Upper lobe of left lung (tissue), 4 donors: ENCODE data around the gene LRRIQ4.

ENCODE experiments used
- CTCF ChIP-seq, 6 experiments: fragments of 450-650 bp in 4 of 6; fragments of 200-600 bp in 2 of 6; sonication (generic) in 2 of 6; IDR thresholded peaks; one replicate each; pipeline ENCODE4 v1.5.1; 2016 to 2019; ENCODE audit warnings: antibody characterized with exemption in 6 of 6
- POLR2AphosphoS5 ChIP-seq, 2 donors: sonication (generic); formaldehyde crosslinking; IDR thresholded peaks; one replicate each; pipeline ENCODE4 v1.5.1; 2017; ENCODE audit warnings: antibody characterized with exemption in 2 of 2

- TF ChIP-seq POLR2AphosphoS5 (IDR thresholded peaks at IDR 0.05) = no peak
- no peak for TF ChIP-seq CTCF (IDR thresholded peaks at IDR 0.05)
These were observed 24.9 kb upstream of the LRRIQ4 start for GRCh38 chr3:169787791-169788190.
